Memory B cell (primary cell): ENCODE measurements around the gene APRT.

ENCODE experiments used
- ATAC-seq: fragments of 150-1000 bp; cut with Tn5 transposase; 2 replicates; pipeline ENCODE4 v1.10.0; 2021; ENCODE audit warnings: low read depth, mild to moderate bottlenecking, moderate library complexity
- DNase-seq, 2 donors: peaks; one replicate each; pipeline ENCODE4 v3.0.0; 2022; ENCODE audit warnings: low spot score in 2 of 2
- H3K27ac Mint-ChIP-seq: one replicate; pipeline ENCODE4 v1.8.0; 2022; ENCODE audit warnings: mild to moderate bottlenecking, moderate library complexity, mixed read lengths
- H3K27me3 Mint-ChIP-seq: one replicate; pipeline ENCODE4 v1.8.0; 2022; ENCODE audit warnings: mixed read lengths
- H3K36me3 Mint-ChIP-seq: one replicate; pipeline ENCODE4 v1.8.0; 2022; ENCODE audit warnings: mild to moderate bottlenecking, mixed read lengths
- H3K4me1 Mint-ChIP-seq: one replicate; pipeline ENCODE4 v1.8.0; 2022; ENCODE audit warnings: mixed read lengths
- H3K4me3 Mint-ChIP-seq: one replicate; pipeline ENCODE4 v1.8.0; 2022; ENCODE audit warnings: mild to moderate bottlenecking, moderate library complexity, mixed read lengths
- H3K9me3 Mint-ChIP-seq: one replicate; pipeline ENCODE4 v1.8.0; 2022; ENCODE audit warnings: mixed read lengths

The APRT gene

DNA sequence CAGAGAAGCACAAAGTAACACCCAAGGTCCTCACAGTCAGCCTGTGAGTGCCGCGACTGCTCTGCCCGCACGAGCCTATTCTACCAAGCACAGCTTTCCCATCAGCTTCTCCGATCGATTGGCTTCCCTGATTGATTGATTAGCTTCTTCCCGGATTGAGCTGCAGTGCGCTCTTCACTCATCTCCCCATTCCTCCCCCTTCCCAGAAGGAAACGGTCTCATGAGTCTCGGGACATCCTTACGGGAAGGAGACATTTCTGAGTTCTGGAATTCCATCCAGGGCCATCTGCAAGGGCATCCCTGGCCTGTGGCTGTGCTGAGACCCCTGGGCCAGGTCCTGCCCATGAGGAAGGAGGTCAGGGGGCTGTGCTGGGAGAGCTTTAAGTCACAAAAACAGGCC, 44.8 kb downstream of the APRT start:
- Mint-ChIP-seq H3K4me1 (peaks cover 28% of the 10 kb centered on the region), H3K9me3 (no peaks in the 10 kb centered on the region), H3K27ac (peak overlapping the region; percentile 79), H3K27me3 (no peaks in the 10 kb centered on the region), H3K36me3 (peaks cover 1% of the 10 kb centered on the region), H3K4me3 (peak overlapping the region; percentile 54)
- ATAC-seq, result no peak
- DNase-seq, result no peak

- no peak for ATAC-seq
- Mint-ChIP-seq H3K9me3 (no peaks in the 10 kb centered on the region), H3K27me3 (no peaks in the 10 kb centered on the region), H3K4me3 (no peak overlapping the region), H3K4me1 (peaks cover 28% of the 10 kb centered on the region), H3K27ac (no peak overlapping the region), H3K36me3 (peaks cover 1% of the 10 kb centered on the region)
- no peak for DNase-seq
These were observed 46.8 kb downstream of the APRT start for GRCh38 chr16:88764913-88765349.

DNA sequence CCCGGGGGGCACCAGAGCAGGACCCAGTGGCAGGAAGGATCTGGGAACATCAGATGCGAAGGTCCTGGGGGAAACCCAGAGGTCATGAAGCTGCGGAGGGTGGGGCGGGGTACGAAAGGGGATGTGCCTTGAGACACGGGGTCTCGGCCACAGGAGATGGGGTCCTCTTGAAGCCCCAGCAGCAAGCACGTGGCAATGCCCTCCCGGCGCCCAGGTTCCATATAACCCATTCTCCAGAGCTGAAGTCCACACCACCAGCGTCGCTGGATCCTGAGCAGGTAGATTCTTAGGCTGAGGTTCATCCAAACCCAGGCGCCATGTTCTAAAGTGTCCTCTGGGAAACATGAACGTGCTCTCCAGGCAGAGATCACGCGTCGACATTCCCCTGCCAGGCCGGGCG, 47.6 kb downstream of the APRT start:
- H3K4me1 Mint-ChIP-seq, result peaks cover 22% of the 10 kb centered on the region

GRCh38 chr16:88763502-88764053, 48.1 kb downstream of the APRT start:
- Mint-ChIP-seq H3K36me3 (peaks cover 5% of the 10 kb centered on the region), H3K9me3 (no peaks in the 10 kb centered on the region), H3K27me3 (no peaks in the 10 kb centered on the region), H3K27ac (no peak overlapping the region), H3K4me1 (peaks cover 23% of the 10 kb centered on the region), H3K4me3 (no peak overlapping the region)
- no peak for DNase-seq
- ATAC-seq, result no peak

More for the DNA sequence above, 47.6 kb downstream of the APRT start:
- Mint-ChIP-seq H3K36me3 (peaks cover 1% of the 10 kb centered on the region), H3K9me3 (no peaks in the 10 kb centered on the region), H3K27me3 (no peaks in the 10 kb centered on the region), H3K4me3 (no peak overlapping the region), H3K27ac (no peak overlapping the region)
- ATAC-seq (no peak), DNase-seq (no peak)

- ATAC-seq (no peak), DNase-seq (no peak)
- peaks cover 27% of the 10 kb centered on the region for H3K4me1 Mint-ChIP-seq
- H3K4me3 Mint-ChIP-seq, result no peak overlapping the region
- H3K27ac Mint-ChIP-seq, result no peak overlapping the region
- H3K9me3 Mint-ChIP-seq, result no peaks in the 10 kb centered on the region
- H3K27me3 Mint-ChIP-seq, result no peaks in the 10 kb centered on the region
- peaks cover 6% of the 10 kb centered on the region for H3K36me3 Mint-ChIP-seq
These were observed 48.8 kb downstream of the APRT start for GRCh38 chr16:88762941-88763340.

DNA sequence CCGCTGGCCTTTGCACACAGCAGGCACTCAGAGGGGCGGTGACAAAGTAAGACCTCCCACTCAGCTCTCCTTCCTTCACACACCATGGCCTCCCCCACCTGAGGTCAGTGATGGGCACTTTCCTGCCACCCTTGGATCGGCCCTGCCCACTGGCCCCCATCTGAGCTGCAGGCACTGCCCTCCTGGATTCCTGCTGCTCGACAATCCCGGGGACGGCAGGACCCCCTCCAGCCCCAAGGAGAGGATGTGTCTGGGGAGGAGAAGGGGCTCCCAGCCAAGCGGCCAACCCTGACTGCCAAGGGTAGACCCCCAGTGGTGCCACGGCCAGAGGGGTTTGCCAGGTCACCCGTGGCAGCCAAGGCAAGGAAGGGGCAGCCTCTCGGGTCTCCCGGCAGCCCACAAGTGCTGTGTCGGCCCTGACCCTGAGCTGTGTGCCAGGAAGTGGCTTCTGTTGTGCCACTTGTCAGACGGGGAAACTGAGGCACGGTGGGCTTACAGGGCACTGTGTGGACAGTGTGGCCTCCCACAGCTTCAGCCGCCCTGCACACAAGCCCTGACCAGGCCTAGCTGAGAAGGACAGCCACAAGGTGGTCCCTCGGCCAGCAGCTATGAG, 49.4 kb downstream of the APRT start:
- Mint-ChIP-seq H3K36me3 (peaks cover 6% of the 10 kb centered on the region), H3K27me3 (no peaks in the 10 kb centered on the region), H3K27ac (no peak overlapping the region), H3K4me1 (peaks cover 23% of the 10 kb centered on the region), H3K4me3 (no peak overlapping the region), H3K9me3 (no peaks in the 10 kb centered on the region)
- ATAC-seq (no peak), DNase-seq (no peak)

- Mint-ChIP-seq H3K36me3 (peaks cover 6% of the 10 kb centered on the region), H3K4me1 (peaks cover 19% of the 10 kb centered on the region), H3K27ac (no peak overlapping the region), H3K9me3 (no peaks in the 10 kb centered on the region), H3K4me3 (no peak overlapping the region), H3K27me3 (no peaks in the 10 kb centered on the region)
- ATAC-seq (no peak), DNase-seq (no peak)
These were observed 49.9 kb downstream of the APRT start for GRCh38 chr16:88761830-88762229.

DNA sequence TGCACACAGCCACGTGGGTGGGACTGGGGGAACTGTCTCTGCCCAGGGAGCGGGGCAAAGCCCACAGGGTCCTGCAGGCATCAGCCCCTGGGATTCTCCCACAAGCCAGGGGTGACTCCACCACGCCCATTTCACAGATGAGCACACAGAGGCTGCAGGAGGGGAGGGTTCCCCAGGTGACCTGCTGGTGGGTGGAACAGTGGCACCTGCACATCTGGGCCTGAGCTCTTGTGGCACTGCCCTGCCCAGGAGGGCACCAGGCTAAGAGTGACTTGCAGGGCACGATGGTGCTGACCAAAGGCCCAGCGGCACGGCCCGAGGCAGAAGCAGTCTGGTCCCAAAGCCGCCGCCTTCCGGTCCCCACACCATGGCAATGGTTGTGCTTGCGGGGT, 50.6 kb downstream of the APRT start:
- DNase-seq (no peak), ATAC-seq (no peak)
- Mint-ChIP-seq H3K27me3 (no peaks in the 10 kb centered on the region), H3K36me3 (peaks cover 6% of the 10 kb centered on the region), H3K9me3 (no peaks in the 10 kb centered on the region), H3K4me1 (peaks cover 18% of the 10 kb centered on the region), H3K27ac (no peak overlapping the region), H3K4me3 (no peak overlapping the region)

GRCh38 chr16:88760424-88761142, 51.1 kb downstream of the APRT start:
- Mint-ChIP-seq H3K9me3 (no peaks in the 10 kb centered on the region), H3K27me3 (no peaks in the 10 kb centered on the region), H3K4me1 (peaks cover 16% of the 10 kb centered on the region), H3K4me3 (no peak overlapping the region), H3K36me3 (peaks cover 6% of the 10 kb centered on the region), H3K27ac (no peak overlapping the region)
- ATAC-seq (no peak), DNase-seq (no peak)

DNA sequence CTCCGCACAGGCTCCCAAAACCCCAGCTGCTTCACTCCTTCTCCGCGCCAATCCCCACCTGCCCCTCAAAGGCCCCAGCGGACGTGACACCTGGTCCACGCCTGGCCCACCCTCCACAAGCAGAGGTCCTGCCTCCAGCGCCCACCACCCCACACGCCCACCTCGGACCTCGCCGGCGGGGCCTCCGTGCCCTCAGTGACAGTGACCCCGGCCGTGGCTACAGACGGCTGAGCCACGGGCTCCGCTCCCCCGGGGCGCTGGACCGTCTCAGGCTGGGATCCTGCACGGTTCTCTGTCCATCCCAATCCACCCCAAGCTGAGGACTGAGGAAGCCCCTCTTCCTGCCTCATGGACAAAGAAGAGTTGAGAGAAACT, 51.8 kb downstream of the APRT start:
- Mint-ChIP-seq H3K4me3 (no peak overlapping the region), H3K36me3 (peaks cover 6% of the 10 kb centered on the region), H3K4me1 (peaks cover 16% of the 10 kb centered on the region), H3K27ac (no peak overlapping the region), H3K9me3 (no peaks in the 10 kb centered on the region), H3K27me3 (no peaks in the 10 kb centered on the region)
- DNase-seq, result no peak
- ATAC-seq, result no peak
